GM12891 (cell line): ENCODE measurements around the gene SNX24.

ENCODE experiments used
- DNase-seq: peaks from one replicate; pipeline ENCODE4 v3.0.0; 2011; ENCODE audit warnings: low spot score; ENCODE audit not compliant: insufficient read length
- FAIRE-seq: peaks from 2 replicates; lab custom pipeline; 2011; peaks lifted over from hg19 to GRCh38; lab: Jason Lieb, UNC
- PAX5 ChIP-seq: IDR thresholded peaks from 2 replicates; pipeline ENCODE4 v1.6.1; 2011; ENCODE audit warnings: low read length, moderate library complexity, mild to moderate bottlenecking; ENCODE audit not compliant: insufficient read depth, severe bottlenecking
- POLR2A ChIP-seq: IDR thresholded peaks from 2 replicates; pipeline ENCODE4 v1.6.1; 2011; ENCODE audit warnings: low read depth, low read length, control low read depth
- POLR2AphosphoS5 ChIP-seq: IDR thresholded peaks from 2 replicates; pipeline ENCODE4 v1.6.1; 2011; ENCODE audit warnings: low read depth, low read length, control low read depth
- POU2F2 ChIP-seq: IDR thresholded peaks from 2 replicates; pipeline ENCODE4 v1.6.1; 2011; ENCODE audit warnings: low read depth, mild to moderate bottlenecking, control low read depth, low read length, moderate library complexity
- SPI1 ChIP-seq: IDR thresholded peaks from 2 replicates; pipeline ENCODE4 v1.6.1; 2011; ENCODE audit warnings: low read depth, low read length, control low read depth
- TAF1 ChIP-seq: IDR thresholded peaks from 2 replicates; pipeline ENCODE4 v1.6.1; 2011; ENCODE audit warnings: low read depth, low read length, control low read depth

The SNX24 gene

GRCh38 chr5:123046222-123046621, 200.8 kb downstream of the SNX24 start:
- TF ChIP-seq TAF1, result no peak
- TF ChIP-seq POLR2A, result no peak
- no peak for TF ChIP-seq SPI1
- TF ChIP-seq PAX5, result no peak
- TF ChIP-seq POU2F2, result no peak
- no peak for TF ChIP-seq POLR2AphosphoS5
- FAIRE-seq (no peak), DNase-seq (no peak)

GRCh38 chr5:123047706-123048105, 202.3 kb downstream of the SNX24 start:
- no peak for DNase-seq
- no peak for FAIRE-seq
- TF ChIP-seq POLR2AphosphoS5 (no peak), TAF1 (no peak), POLR2A (no peak), PAX5 (no peak), POU2F2 (no peak), SPI1 (no peak)

GRCh38 chr5:123051206-123051605, 205.8 kb downstream of the SNX24 start:
- DNase-seq (no peak), FAIRE-seq (no peak)
- no peak for TF ChIP-seq PAX5
- no peak for TF ChIP-seq POLR2AphosphoS5
- no peak for TF ChIP-seq POLR2A
